Skin epidermis (tissue), 12 donors: Measurements from ENCODE around the gene OR10A5.
"Not testable (repeated sequence)": the region's sequence is repeated elsewhere in the genome, so short reads cannot be mapped to it uniquely, and the experiment has no call there.

ENCODE experiments used
- H3K27ac ChIP-seq, 21 experiments: fragments of 200-600 bp; sonication (generic) in 11 of 21; one replicate each; pipeline ENCODE4 v1.5.0; 2020; ENCODE audit warnings: mild to moderate bottlenecking in 3 of 21, inconsistent platforms in 2 of 21, moderate library complexity in 2 of 21
- H3K4me3 ChIP-seq, 7 experiments: fragments of 200-600 bp; sonication (generic) in 2 of 7; one replicate each; pipeline ENCODE4 v1.5.0; 2020; ENCODE audit warnings: inconsistent platforms in 2 of 7, mild to moderate bottlenecking in 2 of 7, moderate library complexity in 1 of 7

The OR10A5 gene, protein sequence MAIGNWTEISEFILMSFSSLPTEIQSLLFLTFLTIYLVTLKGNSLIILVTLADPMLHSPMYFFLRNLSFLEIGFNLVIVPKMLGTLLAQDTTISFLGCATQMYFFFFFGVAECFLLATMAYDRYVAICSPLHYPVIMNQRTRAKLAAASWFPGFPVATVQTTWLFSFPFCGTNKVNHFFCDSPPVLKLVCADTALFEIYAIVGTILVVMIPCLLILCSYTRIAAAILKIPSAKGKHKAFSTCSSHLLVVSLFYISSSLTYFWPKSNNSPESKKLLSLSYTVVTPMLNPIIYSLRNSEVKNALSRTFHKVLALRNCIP

GRCh38 chr11:6845383-6845782 is at the start of gene OR10A5:
Gene OR10A5, plus strand, starts transcription at chr11:6845683. Its CDS starts 0 bp downstream, at chr11:6845683.
- H3K27ac ChIP-seq: no peak within 1 kb of the TSS

GRCh38 chr11:6799402-6799801 is 46.1 kb upstream of the OR10A5 start, which contains the start of gene OR6A2:
Gene OR6A2, minus strand, starts transcription at chr11:6799689. Its CDS starts 3,981 bp downstream, at chr11:6795708.
- no peak within 1 kb of the TSS for H3K27ac ChIP-seq
- H3K4me3 ChIP-seq: no peak within 1 kb of the TSS

More at GRCh38 chr11:6845383-6845782, at the start of gene OR10A5:
- H3K4me3 ChIP-seq: no peak within 1 kb of the TSS

- H3K4me3 ChIP-seq, H3K27ac ChIP-seq: not testable (repeated sequence)
Observed at GRCh38 chr11:6801075-6801474, 44.4 kb upstream of the OR10A5 start.

- Histone ChIP-seq H3K4me3 (no peak overlapping the region), H3K27ac (no peak overlapping the region)
Observed at GRCh38 chr11:6812390-6813005, 33.0 kb upstream of the OR10A5 start.

DNA sequence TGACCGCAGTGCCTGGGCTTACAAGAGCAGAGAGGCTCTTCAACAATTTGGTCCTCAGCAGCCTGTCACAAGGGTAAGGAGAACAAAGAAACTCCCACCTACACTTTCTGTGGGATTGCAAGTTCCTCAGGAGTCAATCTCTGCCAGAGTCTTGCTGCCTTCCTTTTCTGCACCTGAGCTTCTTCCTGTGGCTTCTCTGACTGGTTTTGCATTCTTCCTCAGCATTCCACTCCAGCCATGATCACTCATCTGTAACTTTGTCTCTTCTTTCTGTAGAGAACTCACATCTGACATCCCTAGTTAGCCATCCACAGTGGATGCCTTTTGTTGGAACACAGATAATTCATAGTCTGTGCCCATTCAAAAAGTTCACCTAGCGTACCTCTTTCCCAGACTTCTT is 31.8 kb upstream of the OR10A5 start:
- Histone ChIP-seq H3K4me3 (no peak overlapping the region), H3K27ac (no peak overlapping the region)

DNA sequence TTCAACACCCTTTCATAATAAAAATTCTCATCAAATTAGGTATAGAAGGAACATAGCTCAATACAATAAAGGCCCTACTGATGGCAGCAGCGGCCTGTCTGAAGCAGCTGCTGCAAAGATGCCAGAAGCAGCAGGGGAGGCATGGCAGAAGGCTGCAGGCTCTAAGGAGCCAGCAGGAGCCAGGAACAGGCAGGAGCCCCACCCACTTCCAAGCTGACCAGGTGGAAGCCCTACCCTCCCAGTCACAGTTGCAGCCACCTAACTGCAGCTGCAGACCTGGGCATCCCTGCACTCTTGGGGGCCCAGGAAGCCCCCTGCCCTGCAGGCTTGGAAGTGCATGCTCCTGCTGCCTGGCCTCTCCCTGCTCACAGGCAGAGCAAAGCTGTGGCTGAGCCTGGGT is 27.8 kb upstream of the OR10A5 start:
- Histone ChIP-seq H3K4me3 (no peak overlapping the region), H3K27ac (no peak overlapping the region)

DNA sequence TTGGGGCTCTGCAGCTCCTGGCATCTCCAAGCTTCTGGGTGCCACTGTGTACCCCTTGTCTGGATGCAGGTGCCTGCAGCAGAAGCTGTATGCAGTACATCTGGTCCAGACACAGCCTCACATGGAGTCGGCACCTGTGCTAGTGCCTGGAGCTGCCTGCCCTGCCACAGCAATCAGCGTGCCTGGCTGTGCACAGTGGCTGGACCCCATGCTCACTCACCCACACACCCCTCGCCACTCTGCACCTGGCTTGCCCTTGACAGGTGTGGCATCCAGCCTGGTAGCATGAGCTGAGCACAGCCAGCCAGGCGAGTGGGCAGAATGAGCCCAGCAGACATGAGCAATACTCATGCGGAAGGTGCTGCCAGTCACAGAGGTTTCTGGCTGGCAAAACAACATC is 26.5 kb upstream of the OR10A5 start:
- H3K27ac ChIP-seq: no peak overlapping the region
- no peak overlapping the region for H3K4me3 ChIP-seq

DNA sequence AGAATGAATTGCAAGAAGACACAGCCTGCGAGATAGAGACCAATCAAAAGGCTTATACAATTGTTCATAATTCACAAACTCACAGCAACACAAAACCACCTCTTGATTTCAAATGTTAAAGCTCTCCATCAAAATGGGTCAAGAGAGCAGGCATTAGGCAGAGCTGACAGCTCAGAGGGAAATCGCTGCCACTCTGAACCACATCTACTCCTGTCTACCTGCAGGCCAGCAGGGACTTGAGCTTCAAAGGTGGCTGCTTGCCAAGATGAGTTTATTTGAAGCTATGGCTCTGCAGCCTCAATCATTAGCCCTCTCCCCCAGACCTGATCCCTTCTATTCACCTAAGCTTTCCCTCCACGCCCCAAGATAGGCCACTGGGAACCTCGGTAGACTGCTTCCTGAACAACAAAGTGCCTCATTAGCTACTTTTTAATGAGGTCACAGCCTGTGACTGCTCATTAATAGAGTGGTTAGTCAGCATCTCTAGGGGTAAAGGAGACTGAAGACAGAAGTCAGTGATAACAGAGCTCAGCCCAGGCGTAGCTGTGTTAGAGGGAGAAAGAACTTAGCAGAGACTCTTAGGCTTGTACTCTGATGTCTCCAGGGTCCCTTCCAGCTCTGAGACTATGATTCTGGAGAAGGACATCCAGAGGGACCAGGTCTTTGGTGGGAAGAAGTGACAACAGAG is 21.2 kb upstream of the OR10A5 start:
- H3K27ac ChIP-seq: no peak overlapping the region
- no peak overlapping the region for H3K4me3 ChIP-seq

- H3K27ac ChIP-seq: no peak overlapping the region
- H3K4me3 ChIP-seq: no peak overlapping the region
Observed at GRCh38 chr11:6825231-6825744, 20.2 kb upstream of the OR10A5 start.

GRCh38 chr11:6828103-6828502 is 17.4 kb upstream of the OR10A5 start:
- Histone ChIP-seq H3K4me3 (no peak overlapping the region), H3K27ac (no peak overlapping the region)

DNA sequence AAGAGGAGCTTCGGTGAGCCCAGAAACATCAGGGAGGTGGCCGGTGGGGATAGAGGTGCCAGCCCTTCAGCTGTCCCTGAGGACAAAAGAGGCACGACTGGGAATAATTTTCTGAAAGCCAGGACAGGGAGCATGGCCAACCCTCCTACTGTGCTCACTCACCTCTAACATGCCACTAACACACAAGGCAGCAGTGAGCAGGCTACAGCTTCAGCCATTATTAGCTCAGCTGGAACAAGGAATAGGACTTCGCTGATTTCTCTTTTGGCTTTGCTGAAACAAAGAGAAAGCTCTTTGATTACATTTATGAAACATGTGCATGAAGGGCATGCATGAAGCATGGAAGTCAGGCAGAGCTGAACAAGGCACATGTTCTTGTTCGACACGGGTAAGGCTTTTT is 12.1 kb upstream of the OR10A5 start:
- no peak overlapping the region for H3K4me3 ChIP-seq
- no peak overlapping the region for H3K27ac ChIP-seq

DNA sequence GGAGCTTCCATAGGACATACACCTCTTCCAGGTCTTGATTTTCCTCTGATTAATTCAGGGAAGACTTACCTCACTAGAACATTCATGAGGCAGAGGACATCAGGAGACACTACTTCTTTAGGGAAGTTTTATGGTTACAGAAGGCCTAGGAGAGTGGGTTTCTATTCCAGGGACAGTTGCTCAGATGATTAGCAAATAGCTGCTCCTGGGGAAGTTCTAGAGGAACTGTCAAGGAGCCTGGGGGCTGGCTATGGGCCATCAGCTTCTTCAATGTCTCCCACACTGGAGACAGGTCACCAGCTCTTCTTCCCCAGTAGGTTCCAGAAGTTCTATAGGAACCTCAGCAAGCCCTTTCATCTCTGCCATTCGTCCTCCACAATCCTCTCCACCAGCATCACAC is 11.5 kb upstream of the OR10A5 start:
- H3K27ac ChIP-seq: no peak overlapping the region
- no peak overlapping the region for H3K4me3 ChIP-seq

DNA sequence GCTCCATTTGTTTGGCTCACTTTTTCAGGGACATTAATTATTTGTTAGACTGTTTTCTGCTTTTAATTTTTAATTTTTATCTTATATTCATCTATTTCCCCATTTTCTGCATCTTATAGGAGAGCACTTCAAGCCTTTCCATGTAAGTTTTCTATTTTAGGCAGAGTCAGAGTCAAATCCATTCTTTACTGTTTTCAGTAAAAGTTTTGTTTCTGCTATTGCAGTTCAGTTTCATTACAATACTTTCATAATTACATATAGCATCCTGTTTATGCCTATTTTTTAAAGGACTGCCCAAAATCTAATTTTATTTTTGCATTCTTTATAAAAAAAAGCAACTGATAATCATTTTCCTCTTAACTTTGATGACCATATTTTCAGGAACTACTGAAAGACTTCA is 3.8 kb upstream of the OR10A5 start:
- Histone ChIP-seq H3K27ac (no peak overlapping the region), H3K4me3 (no peak overlapping the region)

DNA sequence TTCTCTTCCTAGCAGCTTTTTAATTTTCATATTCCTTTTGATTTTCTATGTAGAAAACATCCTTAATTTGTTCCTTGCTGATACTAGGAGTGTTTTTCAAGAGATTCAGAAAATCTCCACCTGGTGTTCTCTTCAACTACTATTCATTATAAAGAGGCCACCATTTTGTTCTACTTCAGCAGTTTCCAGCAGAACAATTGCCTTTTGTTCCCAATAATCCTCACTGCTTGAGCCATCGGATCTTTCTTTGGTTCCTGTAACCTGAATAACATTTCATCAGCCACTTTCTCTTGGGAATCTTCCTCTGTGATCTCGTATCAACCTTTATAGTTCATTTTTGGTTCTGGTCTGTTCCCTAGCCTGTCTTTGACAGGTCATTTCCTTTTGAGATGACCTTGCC is 1.8 kb upstream of the OR10A5 start:
- no peak overlapping the region for H3K27ac ChIP-seq

DNA sequence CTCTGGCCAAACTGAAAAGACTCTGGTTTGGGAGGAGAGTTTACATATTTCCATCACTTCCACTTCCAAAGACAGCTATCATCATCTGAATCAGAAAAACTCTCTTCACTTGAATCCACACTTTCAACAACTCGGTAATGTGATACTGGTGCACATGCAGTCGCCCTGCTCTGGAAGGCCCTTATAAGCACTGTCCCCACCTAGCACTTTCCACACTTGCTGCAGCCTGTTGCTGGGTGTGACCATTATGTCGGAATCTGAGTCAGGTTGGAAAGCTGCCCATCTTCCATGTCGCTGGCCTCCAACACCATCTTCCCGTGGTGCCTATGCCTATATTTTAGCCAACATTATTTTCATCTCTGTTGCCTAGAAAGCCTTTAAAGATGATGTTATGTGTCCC is 1.1 kb upstream of the OR10A5 start:
- H3K27ac ChIP-seq: no peak overlapping the region
- no peak overlapping the region for H3K4me3 ChIP-seq

More for the DNA sequence above, 1.8 kb upstream of the OR10A5 start:
- H3K4me3 ChIP-seq: no peak overlapping the region

GRCh38 chr11:6850526-6850925 is 5.0 kb downstream of the OR10A5 start:
- Histone ChIP-seq H3K27ac (no peak overlapping the region), H3K4me3 (no peak overlapping the region)

- not testable (repeated sequence) for H3K4me3 ChIP-seq, H3K27ac ChIP-seq
Observed at GRCh38 chr11:6854801-6855200, 9.3 kb downstream of the OR10A5 start.

GRCh38 chr11:6855971-6856541 is 10.6 kb downstream of the OR10A5 start:
- Histone ChIP-seq H3K4me3 (no peak overlapping the region), H3K27ac (no peak overlapping the region)

- Histone ChIP-seq H3K27ac (no peak overlapping the region), H3K4me3 (no peak overlapping the region)
Observed at GRCh38 chr11:6856871-6857270, 11.4 kb downstream of the OR10A5 start.

DNA sequence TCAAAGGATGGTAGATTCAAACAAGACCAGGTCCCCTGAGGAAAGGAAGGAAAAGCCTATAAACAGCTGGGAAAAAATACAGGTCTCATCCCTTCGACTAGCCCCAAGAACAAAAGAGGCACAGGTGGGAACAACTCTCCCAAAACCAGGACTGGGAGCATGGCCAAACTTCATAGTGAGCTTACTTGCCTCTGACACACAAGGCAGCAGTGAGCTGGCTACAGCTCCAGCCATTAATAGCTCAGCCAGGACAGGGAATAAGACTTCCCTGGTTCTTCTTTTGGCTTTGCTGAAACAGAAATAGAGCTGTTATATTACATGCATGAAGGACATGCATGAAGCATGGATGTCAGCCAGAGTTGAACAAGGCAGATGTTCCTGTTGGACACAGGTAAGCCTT is 17.5 kb downstream of the OR10A5 start, which contains the start of gene OR10A2:
Gene OR10A2, plus strand, starts transcription at position 97 of the 400 bp plus-strand sequence. CDS start 6,698 bp downstream, outside the sequence.
- Histone ChIP-seq H3K4me3 (no peak within 1 kb of the TSS), H3K27ac (no peak within 1 kb of the TSS)
